K562 (cell line): ENCODE results near the gene CDKN1C. TPM values are rescaled to one million over a fixed set of nuclear protein-coding genes. Genes with fewer than 3 reads are reported as not detected.

ENCODE experiments used
- ATAC-seq: fragments of 200-7000 bp; cut with Tn5 transposase; 3 replicates; pipeline ENCODE4 v1.9.1; 2020; ENCODE audit warnings: moderate library complexity
- BruUV-seq: library from RNA; stranded (reverse); fragments of 400-500 nt; replicated peaks from 2 replicates; lab custom pipeline; 2021; lab: Mats Ljungman, UMichigan
- CTCF ChIA-PET: fragments of 300-600 bp; formaldehyde crosslinking; extraction: SDS; loops from one replicate; lab custom pipeline; 2021; ENCODE audit warnings: low intra/inter-chr PET ratio; lab: Yijun Ruan, JAX
- POLR2A ChIA-PET: fragments of 300-600, 350-650 bp; sonication (Branson Sonifier 250); formaldehyde crosslinking; extraction: SDS; loops from one replicate; lab custom pipeline; 2021; ENCODE audit warnings: antibody characterized with exemption, inconsistent platforms; lab: Yijun Ruan, JAX
- DNase-seq, 4 experiments: peaks; one replicate each; pipeline versions ENCODE4 v3.0.0 to v3.0.0-alpha.2; 2011 to 2018; ENCODE audit warnings: low spot score in 3 of 4, mixed read lengths in 3 of 4; ENCODE audit errors: extremely low read depth in 1 of 4
- FAIRE-seq: peaks from 2 replicates; lab custom pipeline; 2011; peaks lifted over from hg19 to GRCh38; lab: Jason Lieb, UNC
- H2AFZ ChIP-seq: 2 replicates; pipeline ENCODE4 v1.6.0; 2011; ENCODE audit warnings: low read depth, low read length, control low read depth, inconsistent platforms
- H3K27ac ChIP-seq: fragments of 200-600 bp; 3 replicates; pipeline ENCODE4 v1.8.0; 2011; ENCODE audit warnings: low read depth, mild to moderate bottlenecking, control low read depth, inconsistent platforms, low read length, moderate library complexity, mixed read lengths; ENCODE audit errors: extremely low read depth
- H3K27me3 ChIP-seq, 2 experiments: fragments of 300-600 bp in 1 of 2; 2 replicates in 1 of 2; 3 replicates in 1 of 2; pipeline versions ENCODE4 v1.6.0 to v1.8.0; 2011; ENCODE audit warnings: inconsistent platforms in 2 of 2, low read length in 2 of 2, mild to moderate bottlenecking in 1 of 2, mixed read lengths in 1 of 2, moderate library complexity in 1 of 2; ENCODE audit not compliant: control insufficient read depth in 2 of 2, insufficient read depth in 2 of 2
- H3K36me3 ChIP-seq: fragments of 300-600 bp; 3 replicates; pipeline ENCODE4 v1.8.0; 2011; ENCODE audit warnings: mild to moderate bottlenecking, low read length, inconsistent platforms; ENCODE audit not compliant: control insufficient read depth, insufficient read depth
- H3K4me1 ChIP-seq, 2 experiments: fragments of 200-600 bp in 1 of 2; replicated peaks in 1 of 2; 2 replicates in 1 of 2; 3 replicates in 1 of 2; pipeline versions ENCODE4 v1.5.1 to v1.8.0; 2011; ENCODE audit warnings: inconsistent platforms in 2 of 2, low read length in 2 of 2, mild to moderate bottlenecking in 1 of 2, mixed read lengths in 1 of 2, moderate library complexity in 1 of 2; ENCODE audit not compliant: control insufficient read depth in 2 of 2, insufficient read depth in 2 of 2
- H3K4me2 ChIP-seq: 2 replicates; pipeline ENCODE4 v1.6.1; 2011; ENCODE audit warnings: low read length, control low read depth, inconsistent platforms, mixed read lengths; ENCODE audit not compliant: insufficient read depth
- H3K4me3 ChIP-seq: fragments of 200-600 bp; sonication (generic), shearing (Covaris generic); 2 replicates; pipeline ENCODE4 v1.5.1; 2016; ENCODE audit warnings: control low read depth, inconsistent platforms
- H3K79me2 ChIP-seq: fragments of 200-600 bp; 3 replicates; pipeline ENCODE4 v1.8.0; 2011; ENCODE audit warnings: low read length, inconsistent platforms; ENCODE audit not compliant: control insufficient read depth, insufficient read depth
- H3K9ac ChIP-seq, 2 experiments: 2 replicates each; pipeline versions ENCODE4 v1.6.0 to v1.6.1; 2011; ENCODE audit warnings: low read depth in 2 of 2, low read length in 2 of 2, control low read depth in 1 of 2, inconsistent platforms in 1 of 2, mild to moderate bottlenecking in 1 of 2, mixed read lengths in 1 of 2; ENCODE audit not compliant: insufficient read depth in 1 of 2
- H3K9me1 ChIP-seq: one replicate; pipeline ENCODE4 v1.6.0; 2011; ENCODE audit warnings: inconsistent platforms, mild to moderate bottlenecking, low read length, moderate library complexity; ENCODE audit not compliant: control insufficient read depth, insufficient read depth
- H3K9me3 ChIP-seq: replicated peaks from 2 replicates; pipeline ENCODE4 v1.5.1; 2011; ENCODE audit warnings: low read depth, low read length, inconsistent platforms; ENCODE audit not compliant: control insufficient read depth, insufficient read depth
- H4K20me1 ChIP-seq: replicated peaks from 2 replicates; pipeline ENCODE4 v1.6.1; 2011; ENCODE audit warnings: low read length, inconsistent platforms, mixed read lengths; ENCODE audit not compliant: control insufficient read depth, insufficient read depth
- CREBBP ChIP-seq: IDR thresholded peaks from one replicate; pipeline ENCODE4 v1.6.1; 2012; ENCODE audit warnings: low read depth, mild to moderate bottlenecking, control low read depth, inconsistent platforms, low read length
- ESRRB ChIP-seq: fragments of 250-450 bp; sonication (Bioruptor Pico); IDR thresholded peaks from 2 replicates; pipeline ENCODE4 v1.5.0; 2020; ENCODE audit warnings: mild to moderate bottlenecking, moderate library complexity, borderline replicate concordance
- GATAD2A ChIP-seq: fragments of 450-650 bp; IDR thresholded peaks from 2 replicates; pipeline ENCODE4 v1.6.1; 2017
- ILK ChIP-seq: fragments of 450-650 bp; IDR thresholded peaks from 2 replicates; pipeline ENCODE4 v1.6.1; 2016; ENCODE audit warnings: missing genetic modification characterization, low read depth, mild to moderate bottlenecking, missing compliant biosample characterization, moderate library complexity, borderline replicate concordance
- POLR2G ChIP-seq: fragments of 200-400 bp; formaldehyde crosslinking; IDR thresholded peaks from 2 replicates; pipeline ENCODE4 v1.6.1; 2017; ENCODE audit warnings: low read depth, mild to moderate bottlenecking, antibody characterized with exemption, low read length, moderate library complexity
- SP1 ChIP-seq: sonication (generic); formaldehyde crosslinking; IDR thresholded peaks from 2 replicates; pipeline ENCODE4 v1.8.1; 2022; ENCODE audit warnings: mild to moderate bottlenecking, missing genetic modification reagents
- ZEB2 ChIP-seq: fragments of 450-650 bp; IDR thresholded peaks from 2 replicates; pipeline ENCODE4 v1.6.1; 2016
- ZNF79 ChIP-seq: fragments of 250-450 bp; sonication (Bioruptor Pico); IDR thresholded peaks from 2 replicates; pipeline ENCODE4 v1.4.0; 2020; ENCODE audit warnings: low read depth, mild to moderate bottlenecking, moderate library complexity
- WGBS: fragments of 100-300 bp; shearing (Covaris generic); methylation state at CpG from one replicate; pipeline ENCODE4 v1.1.6; 2016; ENCODE audit warnings: low coverage, mixed read lengths; ENCODE audit not compliant: insufficient coverage; ENCODE audit errors: missing lambda C conversion rate; 5-methylcytosine and 5-hydroxymethylcytosine counted together
- in situ Hi-C: fragments of 300-500 bp; cut with MboI; formaldehyde crosslinking; loops from 4 replicates; pipeline ENCODE4 v1.15.0; 2018; ENCODE audit warnings: inconsistent platforms, mixed read lengths
- intact Hi-C: fragments of 100-400 bp; cut with micrococcal nuclease; formaldehyde crosslinking; loops from 2 replicates; pipeline ENCODE4 v1.14.2; 2022
- polyA plus RNA-seq, 8 experiments: library from polyadenylated mRNA; depleted of rRNA in 4 of 8; stranded (reverse) in 5 of 8; unstranded in 3 of 8; fragments of >200 nt; fragmentation: Nextera tagmentation in 2 of 8; fragmentation: Illumina TruSeq in 1 of 8; extraction: Ambion mirVana in 2 of 8; extraction: Trizol in 1 of 8; gene quantifications; 2 replicates each; pipeline versions ENCODE4 v1.2.1 to v1.2.3, GENCODE V29; 2011 to 2014; ENCODE audit warnings: inconsistent platforms in 1 of 8, missing spikeins in 1 of 8
- total RNA-seq, 7 experiments: library from RNA; depleted of rRNA in 6 of 7; stranded (reverse); fragments of >200 nt in 6 of 7; fragmentation: Illumina TruSeq in 2 of 7; extraction: Trizol in 2 of 7; gene quantifications; 2 replicates each; pipeline versions ENCODE4 v1.2.1 to v1.2.3, GENCODE V29; 2011 to 2021; ENCODE audit warnings: low replicate concordance in 1 of 7

CDKN1C gene
- total and polyA plus RNA-seq, 9 of the 15 experiments (the other 6 are each of a cell fraction or from before 2014, with no cell fraction given): 2.8 to 21.1 (median 9.3) TPM

- 59% methylated on average over 12 of the region's 13 CpGs for WGBS
Observed at GRCh38 chr11:2931771-2932738, 46.5 kb upstream of the CDKN1C start.

GRCh38 chr11:2931420-2931746 lies 45.8 kb upstream of the CDKN1C start:
- Histone ChIP-seq H2AFZ (no peak overlapping the region), H3K36me3 (no peaks in the 10 kb centered on the region), H3K9me1 (no peaks in the 10 kb centered on the region), H3K27me3 (no peaks in the 10 kb centered on the region), H3K4me2 (no peak overlapping the region), H3K4me1 (peaks cover 10 to 66% of the 10 kb centered on the region in 2 experiments; a peak in 4 of 5 replicates), H3K79me2 (peaks cover 15% of the 10 kb centered on the region; the same call in 2 of the 3 replicates), H4K20me1 (peaks cover 13% of the 10 kb centered on the region), H3K27ac (no peak overlapping the region), H3K4me3 (no peak overlapping the region), H3K9me3 (no peaks in the 10 kb centered on the region), H3K9ac (peak overlapping the region in 1 of 2 experiments; percentile 71; a peak in 1 of 4 replicates)
- TF ChIP-seq ESRRB (no peak), ZEB2 (0 out of 2 replicates have a peak, but pooled peaks have one; percentile 18)
- DNase-seq (no peak), FAIRE-seq (no peak), ATAC-seq (no peak)
- ChIA-PET CTCF (interaction anchor here (5.2 kb wide), 1 partner anchor 398 kb away, joined by 59 read pairs; no protein-coding TSS in a partner anchor), POLR2A (interaction anchor here (1.0 to 1.2 kb wide), 2 partner anchors 10 to 38 kb away, joined by 3 read pairs; no protein-coding TSS in a partner anchor)
- 49% methylated on average over 4 of the region's 4 CpGs for WGBS
- in situ Hi-C loops (no loop called here), intact Hi-C loops (no loop called here)
- no TSS peak for BruUV-seq

More at GRCh38 chr11:2931771-2932738, 46.5 kb upstream of the CDKN1C start:
- no TSS peak for BruUV-seq
- H3K4me1 ChIP-seq: peaks cover 10 to 62% of the 10 kb centered on the region in 2 experiments; a peak in 4 of 5 replicates
- H3K4me3 ChIP-seq: no peak overlapping the region
- FAIRE-seq (no peak), DNase-seq (no peak), ATAC-seq (no peak)
- TF ChIP-seq SP1 (CRISPR knock-in tag): no peak
- TF ChIP-seq GATAD2A: no peak
- TF ChIP-seq ILK: no peak
- TF ChIP-seq POLR2G: peak; percentile 39; the same call in 1 of the 2 replicates
- TF ChIP-seq CREBBP: no peak
- no peak for TF ChIP-seq ZNF79 (CRISPR knock-in tag)
- CTCF ChIA-PET: interaction anchor here (5.2 kb wide), 1 partner anchor 399 kb away, joined by 59 read pairs; no protein-coding TSS in a partner anchor
- no peak overlapping the region for H3K27ac ChIP-seq
- in situ Hi-C loops: no loop called here
- intact Hi-C loops: no loop called here
- H4K20me1 ChIP-seq: peaks cover 13% of the 10 kb centered on the region
- H3K9ac ChIP-seq: peak overlapping the region in 1 of 2 experiments; percentile 20; a peak in 1 of 4 replicates
- no peaks in the 10 kb centered on the region for H3K36me3 ChIP-seq
- no peaks in the 10 kb centered on the region for H3K9me3 ChIP-seq
- H3K9me1 ChIP-seq: no peaks in the 10 kb centered on the region
- H3K4me2 ChIP-seq: no peak overlapping the region
- no peak overlapping the region for H2AFZ ChIP-seq
- peaks cover 15% of the 10 kb centered on the region; the same call in 2 of the 3 replicates for H3K79me2 ChIP-seq
- H3K27me3 ChIP-seq: no peaks in the 10 kb centered on the region
- POLR2A ChIA-PET: interaction anchor here (1.0 to 1.6 kb wide), 3 partner anchors 10 to 39 kb away, joined by 3 to 6 read pairs (median 3); no protein-coding TSS in a partner anchor
